ENCODE data around the gene LRP2. TPM values are rescaled to one million over a fixed set of nuclear protein-coding genes. Genes with fewer than 3 reads are reported as not detected.
"Not testable (repeated sequence)": the region's sequence is repeated elsewhere in the genome, so short reads cannot be mapped to it uniquely, and the experiment has no call there.

The LRP2 gene
- polyA plus RNA-seq, 2 of the 4 experiments (the other 2 are of a cell fraction): 0.04 TPM; not detected in 1

DNA sequence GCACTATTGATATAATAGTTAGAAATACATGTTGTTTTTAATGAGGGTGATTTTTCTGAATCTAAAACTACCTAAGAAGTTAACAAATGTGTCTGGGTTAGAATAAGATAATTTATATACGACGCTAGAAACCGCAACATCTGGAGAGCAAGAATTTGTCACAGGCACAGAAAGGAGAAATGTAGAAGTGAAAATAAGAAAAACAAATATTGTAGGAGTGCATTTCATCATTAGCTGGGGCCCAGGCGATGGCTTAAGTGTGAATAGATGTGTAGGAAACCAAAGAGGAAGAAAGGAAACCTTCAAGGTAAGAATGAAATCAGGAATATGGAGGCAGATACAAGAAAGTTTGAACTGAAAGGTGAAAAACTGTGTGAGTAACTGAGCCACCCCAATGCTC is 90.3 kb downstream of the LRP2 start (continued):
- no peak for TF ChIP-seq RNF2 (IDR thresholded peaks at IDR 0.05; ENCODE audit: borderline replicate concordance, low read depth)

GRCh38 chr2:169270574-169270973 is 91.8 kb downstream of the LRP2 start:
- H3K9me3 ChIP-seq; POLR2A ChIA-PET; FAIRE-seq; ATAC-seq; DNase-seq (ENCODE audit: low read depth in 1 of 2, low spot score in 1 of 2); H3K4me3 ChIP-seq; H3K4me1 ChIP-seq; H3K27ac ChIP-seq; H3K4me2 ChIP-seq; CTCF ChIA-PET: not testable (repeated sequence)
- 57% methylated on average over 3 of the region's 6 CpGs for WGBS (ENCODE audit: missing lambda C conversion rate)
- peak; percentile 75 for TF ChIP-seq ZC3H11A (IDR thresholded peaks at IDR 0.05)

GRCh38 chr2:169265591-169265990 is 96.7 kb downstream of the LRP2 start:
- TF ChIP-seq EHF (CRISPR knock-in tag; IDR thresholded peaks at IDR 0.05): no peak
- no peak for TF ChIP-seq GATA3 (IDR thresholded peaks at IDR 0.05; ENCODE audit: borderline replicate concordance)
- no peak for TF ChIP-seq FOXS1 (CRISPR knock-in tag; IDR thresholded peaks at IDR 0.05)
- no peak for TF ChIP-seq CBX8 (IDR thresholded peaks at IDR 0.05)
- no peak for TF ChIP-seq ELK1 (IDR thresholded peaks at IDR 0.05; ENCODE audit: low read depth, low read length)
- TF ChIP-seq JUNB (IDR thresholded peaks at IDR 0.05): no peak
- TF ChIP-seq KDM1A (IDR thresholded peaks at IDR 0.05; ENCODE audit: low read depth): no peak
- no peak for TF ChIP-seq JUN (IDR thresholded peaks at IDR 0.05)
- TF ChIP-seq, protein P1, sequence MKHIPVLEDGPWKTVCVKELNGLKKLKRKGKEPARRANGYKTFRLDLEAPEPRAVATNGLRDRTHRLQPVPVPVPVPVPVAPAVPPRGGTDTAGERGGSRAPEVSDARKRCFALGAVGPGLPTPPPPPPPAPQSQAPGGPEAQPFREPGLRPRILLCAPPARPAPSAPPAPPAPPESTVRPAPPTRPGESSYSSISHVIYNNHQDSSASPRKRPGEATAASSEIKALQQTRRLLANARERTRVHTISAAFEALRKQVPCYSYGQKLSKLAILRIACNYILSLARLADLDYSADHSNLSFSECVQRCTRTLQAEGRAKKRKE (CRISPR knock-in tag; IDR thresholded peaks at IDR 0.05; ENCODE audit: low read depth): no peak
- TF ChIP-seq, protein P2, sequence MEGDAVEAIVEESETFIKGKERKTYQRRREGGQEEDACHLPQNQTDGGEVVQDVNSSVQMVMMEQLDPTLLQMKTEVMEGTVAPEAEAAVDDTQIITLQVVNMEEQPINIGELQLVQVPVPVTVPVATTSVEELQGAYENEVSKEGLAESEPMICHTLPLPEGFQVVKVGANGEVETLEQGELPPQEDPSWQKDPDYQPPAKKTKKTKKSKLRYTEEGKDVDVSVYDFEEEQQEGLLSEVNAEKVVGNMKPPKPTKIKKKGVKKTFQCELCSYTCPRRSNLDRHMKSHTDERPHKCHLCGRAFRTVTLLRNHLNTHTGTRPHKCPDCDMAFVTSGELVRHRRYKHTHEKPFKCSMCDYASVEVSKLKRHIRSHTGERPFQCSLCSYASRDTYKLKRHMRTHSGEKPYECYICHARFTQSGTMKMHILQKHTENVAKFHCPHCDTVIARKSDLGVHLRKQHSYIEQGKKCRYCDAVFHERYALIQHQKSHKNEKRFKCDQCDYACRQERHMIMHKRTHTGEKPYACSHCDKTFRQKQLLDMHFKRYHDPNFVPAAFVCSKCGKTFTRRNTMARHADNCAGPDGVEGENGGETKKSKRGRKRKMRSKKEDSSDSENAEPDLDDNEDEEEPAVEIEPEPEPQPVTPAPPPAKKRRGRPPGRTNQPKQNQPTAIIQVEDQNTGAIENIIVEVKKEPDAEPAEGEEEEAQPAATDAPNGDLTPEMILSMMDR (IDR thresholded peaks at IDR 0.05): no peak
- no peak for TF ChIP-seq HDAC2 (IDR thresholded peaks at IDR 0.05)
- TF ChIP-seq RFX5 (IDR thresholded peaks at IDR 0.05): no peak
- TF ChIP-seq FOSL2 (IDR thresholded peaks at IDR 0.05): no peak
- TF ChIP-seq FOSL2 (CRISPR knock-in tag; IDR thresholded peaks at IDR 0.05): no peak
- no peak for TF ChIP-seq PHF8 (IDR thresholded peaks at IDR 0.05; ENCODE audit: borderline replicate concordance, low read depth)
- TF ChIP-seq HES2 (IDR thresholded peaks at IDR 0.05): no peak
- TF ChIP-seq CBX2 (IDR thresholded peaks at IDR 0.05; ENCODE audit: borderline replicate concordance, low read depth): no peak
- TF ChIP-seq ZSCAN20 (CRISPR knock-in tag; IDR thresholded peaks at IDR 0.05): no peak
- ChIA-PET POLR2A (no interaction called here), CTCF (no interaction called here)
- 77% methylated on average over 1 of the region's 1 CpG for WGBS (ENCODE audit: missing lambda C conversion rate)
- Histone ChIP-seq H3K27ac (no peak overlapping the region), H3K4me1 (no peaks in the 10 kb centered on the region), H3K9me3 (no peaks in the 10 kb centered on the region), H3K4me3 (no peak overlapping the region), H3K4me2 (no peak overlapping the region)
- DNase-seq (ENCODE audit: low read depth in 1 of 2, low spot score in 1 of 2): no peak
- FAIRE-seq: no peak
- ATAC-seq: no peak
